COLO668 (cell line): Measurements from ENCODE around the gene ZYX.
"Not testable (repeated sequence)": the region's sequence is repeated elsewhere in the genome, so short reads cannot be mapped to it uniquely, and the experiment has no call there.

Experiments
- DNase-seq: peaks from one replicate; lab custom pipeline; 2025; ENCODE audit not compliant: unreplicated experiment; lab: John Stamatoyannopoulos, UW

The ZYX gene

GRCh38 chr7:143384661-143385631 is 3.8 kb downstream of the ZYX start:
- no peak for DNase-seq

GRCh38 chr7:143385891-143386781 is 5.0 kb downstream of the ZYX start:
- DNase-seq, result no peak

GRCh38 chr7:143387156-143387975 is 6.2 kb downstream of the ZYX start:
- DNase-seq, result no peak

- DNase-seq, result no peak
These were observed 6.9 kb downstream of the ZYX start for GRCh38 chr7:143388051-143388450.

- no peak for DNase-seq
These were observed 7.5 kb downstream of the ZYX start for GRCh38 chr7:143388491-143389101.

GRCh38 chr7:143389316-143390103 is 8.4 kb downstream of the ZYX start:
- DNase-seq, result no peak

- DNase-seq, result no peak
These were observed 9.1 kb downstream of the ZYX start for GRCh38 chr7:143390104-143390772.

GRCh38 chr7:143390773-143391317 is 9.7 kb downstream of the ZYX start:
- no peak for DNase-seq

GRCh38 chr7:143391462-143392404 is 10.6 kb downstream of the ZYX start:
- DNase-seq, result no peak

GRCh38 chr7:143392427-143392826 is 11.3 kb downstream of the ZYX start:
- not testable (repeated sequence) for DNase-seq

- DNase-seq, result no peak
These were observed 11.7 kb downstream of the ZYX start for GRCh38 chr7:143392875-143393266.

- no peak for DNase-seq
These were observed 12.3 kb downstream of the ZYX start for GRCh38 chr7:143393267-143394041.

- DNase-seq, result no peak
These were observed 12.9 kb downstream of the ZYX start for GRCh38 chr7:143394068-143394467.

- no peak for DNase-seq
These were observed 13.6 kb downstream of the ZYX start for GRCh38 chr7:143394777-143395176.

- no peak for DNase-seq
These were observed 14.3 kb downstream of the ZYX start for GRCh38 chr7:143395187-143396149.

GRCh38 chr7:143396182-143396581 is 15.0 kb downstream of the ZYX start:
- DNase-seq, result no peak
